Breast epithelium (tissue), 3 donors: Measurements from ENCODE around the gene SLC51A.
"Not testable (repeated sequence)": the region's sequence is repeated elsewhere in the genome, so short reads cannot be mapped to it uniquely, and the experiment has no call there.

Experiments used
- CTCF ChIP-seq, 3 donors: fragments of 450-650 bp; IDR thresholded peaks; one replicate each; pipeline ENCODE4 v1.5.1; 2016 to 2017; ENCODE audit warnings: antibody characterized with exemption in 3 of 3, mild to moderate bottlenecking in 3 of 3, moderate library complexity in 3 of 3
- POLR2AphosphoS5 ChIP-seq, 3 donors: sonication (generic); formaldehyde crosslinking; IDR thresholded peaks; one replicate each; pipeline ENCODE4 v1.6.1; 2017; ENCODE audit warnings: antibody characterized with exemption in 3 of 3

- TF ChIP-seq POLR2AphosphoS5, CTCF (IDR thresholded peaks at IDR 0.05): not testable (repeated sequence)
These were observed 6.2 kb upstream of the SLC51A start for GRCh38 chr3:196209944-196210672.
